GM12892 (cell line): ENCODE results near the gene TCP11L2.

ENCODE experiments used
- POLR2A ChIP-seq: IDR thresholded peaks from 2 replicates; pipeline ENCODE4 v1.6.1; 2011; ENCODE audit warnings: low read depth, low read length, control low read depth
- POLR2AphosphoS5 ChIP-seq: IDR thresholded peaks from 2 replicates; pipeline ENCODE4 v1.6.1; 2011; ENCODE audit warnings: low read depth, low read length, control low read depth
- TAF1 ChIP-seq: IDR thresholded peaks from 2 replicates; pipeline ENCODE4 v1.6.1; 2011; ENCODE audit warnings: low read depth, mild to moderate bottlenecking, control low read depth, low read length, borderline replicate concordance

DNA sequence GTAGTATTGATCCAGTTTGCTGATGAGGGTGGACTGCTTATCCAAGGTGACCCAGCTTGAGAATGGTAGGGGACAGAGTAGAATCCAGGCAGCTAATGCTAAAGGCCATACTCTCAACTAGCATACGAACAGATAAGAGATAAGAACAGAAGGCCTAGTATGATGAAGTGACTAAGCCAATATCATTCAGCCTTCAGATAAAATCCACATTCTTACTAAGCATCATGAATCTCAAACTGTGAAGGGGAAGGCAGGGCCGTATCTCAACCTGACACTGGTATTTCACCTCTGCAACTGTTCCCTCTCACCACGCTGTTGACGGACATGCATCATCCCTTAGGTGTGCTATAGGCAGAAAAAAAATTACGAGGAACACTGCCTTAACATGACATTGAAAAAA is 46.6 kb upstream of the TCP11L2 start:
- TF ChIP-seq POLR2A (no peak), TAF1 (no peak), POLR2AphosphoS5 (no peak)
